Endodermal cell (in vitro differentiated cells): ENCODE measurements around the gene PDCD2L. TPM values are rescaled to one million over a fixed set of nuclear protein-coding genes. Genes with fewer than 3 reads are reported as not detected.

ENCODE experiments used
- DNase-seq: peaks from one replicate; pipeline ENCODE4 v3.0.0-alpha.2; 2017
- H3K27ac ChIP-seq: 2 replicates; pipeline ENCODE4 v1.5.1; 2013; ENCODE audit warnings: mild to moderate bottlenecking, low read depth, low read length, moderate library complexity
- H3K27me3 ChIP-seq: 2 replicates; pipeline ENCODE4 v1.6.1; 2013; ENCODE audit warnings: mild to moderate bottlenecking, low read length, moderate library complexity; ENCODE audit not compliant: insufficient read depth, control insufficient read depth, poor library complexity, severe bottlenecking
- H3K36me3 ChIP-seq: 2 replicates; pipeline ENCODE4 v1.7.0; 2013; ENCODE audit warnings: mild to moderate bottlenecking, low read length, moderate library complexity; ENCODE audit not compliant: control insufficient read depth, insufficient read depth
- H3K4me1 ChIP-seq: one replicate; pipeline ENCODE4 v1.7.0; 2013; ENCODE audit warnings: low read length; ENCODE audit not compliant: control insufficient read depth, insufficient read depth
- H3K4me3 ChIP-seq: 2 replicates; pipeline ENCODE4 v1.5.1; 2013; ENCODE audit warnings: mild to moderate bottlenecking, low read length, moderate library complexity
- H3K9ac ChIP-seq: 2 replicates; pipeline ENCODE4 v1.6.1; 2013; ENCODE audit warnings: mild to moderate bottlenecking, low read length, moderate library complexity; ENCODE audit not compliant: poor library complexity, severe bottlenecking; ENCODE audit errors: extremely low read depth
- H3K9me3 ChIP-seq: 2 replicates; pipeline ENCODE4 v1.6.1; 2013; ENCODE audit warnings: mild to moderate bottlenecking, low read length, moderate library complexity; ENCODE audit not compliant: control insufficient read depth
- H3K27ac Mint-ChIP-seq: 2 replicates; pipeline ENCODE4 v1.8.0; 2020; ENCODE audit warnings: mixed read lengths
- H3K27me3 Mint-ChIP-seq: 2 replicates; pipeline ENCODE4 v1.8.0; 2021; ENCODE audit warnings: mild to moderate bottlenecking, mixed read lengths; ENCODE audit not compliant: insufficient read depth
- H3K36me3 Mint-ChIP-seq: 2 replicates; pipeline ENCODE4 v1.8.0; 2020; ENCODE audit warnings: low read depth, mixed read lengths
- H3K4me1 Mint-ChIP-seq: 2 replicates; pipeline ENCODE4 v1.8.0; 2020; ENCODE audit warnings: mixed read lengths
- H3K4me3 Mint-ChIP-seq: 2 replicates; pipeline ENCODE4 v1.8.0; 2020; ENCODE audit warnings: mild to moderate bottlenecking, moderate library complexity, mixed read lengths
- H3K9me3 Mint-ChIP-seq: 2 replicates; pipeline ENCODE4 v1.8.0; 2020; ENCODE audit warnings: mild to moderate bottlenecking, mixed read lengths
- CTCF ChIP-seq: fragments of 200-600 bp; sonication (generic); conservative IDR thresholded peaks from 2 replicates; pipeline ENCODE4 v1.5.0; 2021; ENCODE audit warnings: antibody characterized with exemption, mild to moderate bottlenecking
- WGBS, 2 experiments: methylation state at CpG; one replicate each; pipeline versions ENCODE4 v1.1.5 to v1.1.7; 2013; ENCODE audit warnings: missing lambda C conversion rate in 2 of 2, mixed read lengths in 1 of 2; ENCODE audit not compliant: insufficient coverage in 1 of 2, insufficient read length in 1 of 2; 5-methylcytosine and 5-hydroxymethylcytosine counted together
- total RNA-seq, 2 donors: library from RNA; stranded (reverse); fragmentation: NEBNext Ultra II Directional in 1 of 2; extraction: Animal tissue kit (Norgen Biotek cat#: 25700) in 1 of 2; gene quantifications; 2 replicates in 1 of 2; 3 replicates in 1 of 2; pipeline ENCODE4 v1.2.1, GENCODE V29; 2021

PDCD2L gene
- total RNA-seq, 2 donors from 2014 or later: 25.0 to 25.1 TPM

GRCh38 chr19:34373601-34374288 lies 30.5 kb upstream of the PDCD2L start:
- Histone ChIP-seq H3K36me3 (peaks cover 43% of the 10 kb centered on the region), H3K9ac (no peak overlapping the region), H3K27ac (no peak overlapping the region), H3K4me3 (no peak overlapping the region), H3K9me3 (no peaks in the 10 kb centered on the region), H3K27me3 (no peaks in the 10 kb centered on the region), H3K4me1 (no peaks in the 10 kb centered on the region)
- Mint-ChIP-seq H3K27ac (no peak overlapping the region), H3K27me3 (no peaks in the 10 kb centered on the region), H3K9me3 (no peaks in the 10 kb centered on the region), H3K4me3 (no peak overlapping the region), H3K36me3 (peaks cover 62% of the 10 kb centered on the region), H3K4me1 (no peaks in the 10 kb centered on the region)
- 89 to 94% methylated on average over 8 to 9 of the region's 11 CpGs for WGBS, 2 experiments
- no peak for TF ChIP-seq CTCF
- DNase-seq: no peak

- Histone ChIP-seq H3K9me3 (no peaks in the 10 kb centered on the region), H3K27me3 (no peaks in the 10 kb centered on the region), H3K4me3 (no peak overlapping the region), H3K4me1 (no peaks in the 10 kb centered on the region), H3K27ac (no peak overlapping the region), H3K9ac (no peak overlapping the region), H3K36me3 (peaks cover 50% of the 10 kb centered on the region)
- Mint-ChIP-seq H3K36me3 (peaks cover 57% of the 10 kb centered on the region), H3K9me3 (no peaks in the 10 kb centered on the region), H3K27me3 (no peaks in the 10 kb centered on the region), H3K4me1 (no peaks in the 10 kb centered on the region), H3K27ac (no peak overlapping the region), H3K4me3 (no peak overlapping the region)
- 95 to 96% methylated on average over 7 to 8 of the region's 8 CpGs for WGBS, 2 experiments
- no peak for DNase-seq
- no peak for TF ChIP-seq CTCF
Observed at GRCh38 chr19:34375598-34375997, 28.6 kb upstream of the PDCD2L start.

GRCh38 chr19:34380639-34381241 lies 23.5 kb upstream of the PDCD2L start:
- Mint-ChIP-seq H3K9me3 (no peaks in the 10 kb centered on the region), H3K27me3 (no peaks in the 10 kb centered on the region), H3K36me3 (peaks cover 69% of the 10 kb centered on the region), H3K27ac (no peak overlapping the region), H3K4me1 (no peaks in the 10 kb centered on the region), H3K4me3 (no peak overlapping the region)
- Histone ChIP-seq H3K36me3 (peaks cover 68% of the 10 kb centered on the region), H3K27me3 (no peaks in the 10 kb centered on the region), H3K4me1 (no peaks in the 10 kb centered on the region), H3K9ac (no peak overlapping the region), H3K4me3 (no peak overlapping the region), H3K9me3 (no peaks in the 10 kb centered on the region), H3K27ac (no peak overlapping the region)
- no peak for DNase-seq
- no peak for TF ChIP-seq CTCF
- WGBS, 2 experiments: 93 to 94% methylated on average over 4 to 5 of the region's 5 CpGs
